Measurements from ENCODE around the gene VTA1. TPM values are rescaled to one million over a fixed set of nuclear protein-coding genes. Genes with fewer than 3 reads are reported as not detected.
"Not testable (repeated sequence)": the region's sequence is repeated elsewhere in the genome, so short reads cannot be mapped to it uniquely, and the experiment has no call there.

The VTA1 gene
- total RNA-seq, 1 donor = 89.8 TPM

GRCh38 chr6:142232206-142233044, 85.4 kb downstream of the VTA1 start:
- DNase-seq (ENCODE audit: low read depth) = peak; percentile 67
- not testable (repeated sequence) for H3K4me3 ChIP-seq (ENCODE audit: low read depth, low read length)
- peak; percentile 56 for TF ChIP-seq CTCF (IDR thresholded peaks at IDR 0.05; ENCODE audit: insufficient read depth, low read depth, low read length)

- no peak for DNase-seq (ENCODE audit: low read depth)
- no peak overlapping the region for H3K4me3 ChIP-seq (ENCODE audit: low read depth, low read length)
- no peak for TF ChIP-seq CTCF (IDR thresholded peaks at IDR 0.05; ENCODE audit: insufficient read depth, low read depth, low read length)
Observed at GRCh38 chr6:142233945-142234682, 87.1 kb downstream of the VTA1 start.

- H3K4me3 ChIP-seq (ENCODE audit: low read depth, low read length) = no peak overlapping the region
- no peak for DNase-seq (ENCODE audit: low read depth)
- TF ChIP-seq CTCF (IDR thresholded peaks at IDR 0.05; ENCODE audit: insufficient read depth, low read depth, low read length) = no peak
Observed at GRCh38 chr6:142235272-142235671, 88.2 kb downstream of the VTA1 start.

- no peak for TF ChIP-seq CTCF (IDR thresholded peaks at IDR 0.05; ENCODE audit: insufficient read depth, low read depth, low read length)
- no peak for DNase-seq (ENCODE audit: low read depth)
- H3K4me3 ChIP-seq (ENCODE audit: low read depth, low read length) = no peak overlapping the region
Observed at GRCh38 chr6:142235791-142236190, 88.7 kb downstream of the VTA1 start.

- DNase-seq (ENCODE audit: low read depth) = no peak
- H3K4me3 ChIP-seq (ENCODE audit: low read depth, low read length) = no peak overlapping the region
- no peak for TF ChIP-seq CTCF (IDR thresholded peaks at IDR 0.05; ENCODE audit: insufficient read depth, low read depth, low read length)
Observed at GRCh38 chr6:142236691-142237090, 89.6 kb downstream of the VTA1 start.

GRCh38 chr6:142238881-142239280, 91.8 kb downstream of the VTA1 start:
- H3K4me3 ChIP-seq (ENCODE audit: low read depth, low read length) = no peak overlapping the region
- DNase-seq (ENCODE audit: low read depth) = no peak
- no peak for TF ChIP-seq CTCF (IDR thresholded peaks at IDR 0.05; ENCODE audit: insufficient read depth, low read depth, low read length)

Data from fibroblast of villous mesenchyme (primary cell).